T-helper 9 cell (primary cell): Measurements from ENCODE around the gene MARCHF9.

Experiments used
- DNase-seq: peaks from one replicate; pipeline ENCODE4 v3.0.0-alpha.2; 2020

The MARCHF9 gene

DNA sequence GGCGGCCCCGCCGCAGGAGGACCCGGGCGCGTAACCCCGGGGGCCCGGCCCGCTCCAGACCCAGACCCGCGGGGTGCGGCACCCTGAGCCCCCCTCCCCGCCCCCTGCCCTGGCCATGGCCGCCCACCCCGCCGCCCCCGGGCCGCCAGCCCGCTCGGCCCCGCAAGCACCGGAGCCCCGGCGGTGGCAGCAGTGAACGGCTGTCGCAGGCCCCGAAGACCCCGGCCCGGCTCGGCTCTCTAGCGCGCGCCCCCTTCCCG is 221 bp downstream of the MARCHF9 start:
- DNase-seq = no peak

- DNase-seq = peak; percentile 48
These were observed 810 bp downstream of the MARCHF9 start for GRCh38 chr12:57755454-57756372.

DNA sequence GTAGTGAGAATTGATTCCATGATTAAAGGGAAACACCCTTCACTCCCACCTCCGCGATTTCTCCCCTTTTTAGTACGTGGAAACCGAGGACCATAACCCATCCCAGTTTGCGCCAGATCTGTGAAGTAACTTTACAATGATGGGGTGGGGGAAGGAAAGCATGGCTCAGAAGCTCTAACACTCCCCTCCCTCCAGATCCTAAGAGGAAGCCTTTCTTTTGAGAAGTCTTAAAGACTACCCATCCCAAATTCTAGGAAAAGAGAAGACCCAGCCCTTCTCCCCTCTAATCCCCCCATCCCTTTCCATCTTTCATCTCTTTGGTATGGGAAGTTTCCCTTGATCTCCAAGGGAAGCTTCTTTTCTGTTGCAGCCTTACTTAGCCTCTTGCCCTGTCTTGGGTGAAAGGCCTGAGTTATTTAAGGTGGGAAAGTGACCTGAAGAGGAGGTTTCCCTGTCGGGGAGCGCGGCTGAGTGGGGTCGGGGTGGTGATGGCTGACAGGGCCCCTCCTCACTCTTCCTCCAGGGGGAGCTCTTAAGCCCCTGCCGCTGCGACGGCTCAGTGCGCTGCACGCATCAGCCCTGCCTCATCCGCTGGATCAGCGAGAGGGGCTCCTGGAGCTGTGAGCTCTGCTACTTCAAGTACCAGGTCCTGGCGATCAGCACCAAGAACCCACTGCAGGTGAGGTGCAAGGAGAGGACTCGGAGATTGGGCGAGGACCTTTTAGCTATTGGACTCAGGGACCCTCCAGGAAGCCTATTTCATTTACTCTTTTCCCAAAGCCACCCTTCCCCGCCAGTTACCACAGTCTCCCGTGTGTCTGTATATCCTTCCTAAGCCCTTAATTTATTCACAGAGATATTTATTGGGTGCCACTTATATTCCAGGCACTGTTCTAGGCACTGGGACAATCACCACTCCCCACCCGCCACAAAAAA is 1.8 kb downstream of the MARCHF9 start:
- DNase-seq = peak; percentile 58

GRCh38 chr12:57757771-57758170 is 2.9 kb downstream of the MARCHF9 start:
- DNase-seq = no peak

GRCh38 chr12:57758552-57759359 is 3.9 kb downstream of the MARCHF9 start:
- DNase-seq = no peak

DNA sequence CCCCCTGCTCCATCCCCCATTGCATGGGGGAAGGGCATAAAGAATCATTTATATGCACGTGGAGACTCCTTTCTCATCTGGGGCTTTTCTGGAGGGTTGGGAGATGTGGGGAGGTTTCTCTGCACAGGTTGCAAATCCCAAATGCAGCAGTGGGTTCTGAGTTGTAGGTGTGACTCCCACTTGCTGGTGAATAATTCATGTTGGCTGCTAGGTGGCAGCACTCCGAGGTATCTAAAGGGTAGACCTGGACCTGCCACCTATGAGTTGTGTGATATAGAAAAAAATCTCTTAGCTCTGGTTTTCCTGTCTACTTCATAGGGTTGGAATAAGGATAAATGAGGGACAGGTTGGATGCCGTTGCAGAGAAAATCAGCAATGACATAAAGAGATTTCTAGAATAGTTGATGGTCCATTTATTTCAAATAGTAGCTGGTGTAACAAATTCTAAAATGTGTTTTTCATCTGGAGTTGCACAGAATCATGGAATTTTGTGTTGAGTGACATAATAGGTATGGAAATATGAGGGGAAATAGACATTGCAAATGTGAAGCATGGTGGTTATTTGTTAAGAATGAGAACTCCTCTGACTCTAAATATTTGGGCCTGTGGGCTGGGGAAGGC is 4.6 kb downstream of the MARCHF9 start:
- no peak for DNase-seq

DNA sequence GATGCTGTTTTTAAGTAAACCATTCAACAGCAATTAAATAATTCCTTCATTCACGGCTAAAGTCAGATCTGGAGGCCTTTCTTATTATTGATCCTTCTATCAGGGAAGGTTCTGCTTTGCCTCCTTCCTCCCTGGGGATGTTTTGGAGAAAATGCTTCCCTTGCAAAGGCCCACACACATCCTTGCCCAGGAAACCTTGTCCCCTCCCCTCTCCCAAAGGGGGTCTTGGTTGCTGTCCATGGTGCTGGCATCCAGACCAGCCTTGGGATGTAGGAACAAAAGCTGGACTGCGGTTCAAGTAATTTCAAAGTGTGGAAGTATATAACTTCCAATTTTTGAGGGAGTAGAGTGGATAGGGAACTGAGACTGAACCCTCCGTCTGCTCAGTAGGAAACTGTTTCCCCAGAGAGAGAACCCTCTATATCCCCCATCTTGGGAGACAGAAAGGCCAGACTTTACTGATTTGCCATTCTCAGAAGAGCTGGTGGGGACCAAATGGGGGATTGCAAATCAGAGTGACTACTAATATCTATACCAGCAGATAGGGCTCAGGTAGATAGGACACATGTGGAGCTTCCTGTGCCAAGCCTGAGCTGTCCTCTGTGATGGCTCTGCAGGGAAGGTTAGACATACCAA is 5.6 kb downstream of the MARCHF9 start:
- DNase-seq = no peak

- no peak for DNase-seq
These were observed 6.6 kb downstream of the MARCHF9 start for GRCh38 chr12:57761391-57761998.

GRCh38 chr12:57762463-57762862 is 7.6 kb downstream of the MARCHF9 start:
- DNase-seq = no peak

DNA sequence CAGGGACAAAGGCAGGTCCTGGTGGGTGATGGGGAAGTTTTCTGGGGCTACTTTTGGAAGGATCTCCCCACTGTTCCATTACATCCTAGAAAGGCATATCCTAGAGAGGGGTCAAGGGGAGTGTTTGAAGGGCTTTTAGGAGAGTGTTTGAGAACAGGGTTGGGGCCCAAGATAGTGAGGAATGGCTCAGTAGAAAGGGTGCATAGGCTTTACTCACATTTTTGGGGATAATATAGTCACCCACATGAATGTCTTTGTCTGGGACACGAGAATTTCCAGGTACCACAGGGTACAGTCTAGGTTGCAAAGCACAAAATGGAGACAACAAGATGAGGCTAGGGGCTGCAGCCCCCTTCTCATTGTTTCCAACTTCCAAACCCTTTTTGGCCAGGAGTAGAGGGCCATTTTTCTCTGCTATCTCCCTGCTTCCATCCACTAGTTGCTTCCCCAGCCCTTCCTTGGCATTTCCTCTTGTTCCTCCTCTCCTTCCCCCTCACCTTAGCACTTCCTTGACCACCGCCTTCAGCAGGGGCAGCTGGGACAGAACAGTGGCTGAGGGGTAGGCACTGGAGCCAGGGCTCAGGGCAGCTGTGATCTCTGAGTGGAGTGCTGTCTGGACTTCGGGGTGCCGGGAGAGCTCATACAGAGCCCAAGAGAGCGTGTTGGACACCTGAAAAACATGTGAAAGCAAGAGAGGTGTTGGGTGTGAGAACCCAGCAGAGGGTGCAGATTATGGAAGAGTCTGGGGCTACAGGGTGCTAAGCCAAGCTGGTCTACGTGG is 9.2 kb downstream of the MARCHF9 start:
- no peak for DNase-seq

DNA sequence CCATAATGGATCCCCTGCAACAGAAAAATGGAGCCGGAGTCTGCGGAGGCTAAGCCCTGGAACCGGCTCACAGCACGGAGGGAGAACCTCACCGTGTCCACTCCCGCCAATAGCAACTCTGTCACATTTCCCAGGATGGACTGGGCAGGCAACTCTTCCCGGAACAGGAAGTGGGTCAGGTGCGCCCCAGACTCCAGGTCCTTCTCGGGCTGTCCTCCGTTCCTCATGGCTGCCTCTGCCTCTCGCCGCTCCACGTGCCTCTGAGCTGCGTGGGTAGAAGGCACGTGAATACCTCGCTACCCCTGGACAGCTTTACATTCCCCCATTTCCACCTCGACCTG is 9.7 kb downstream of the MARCHF9 start:
- no peak for DNase-seq

- peak; percentile 53 for DNase-seq
These were observed 10.2 kb downstream of the MARCHF9 start for GRCh38 chr12:57765003-57765697.

GRCh38 chr12:57765698-57766463 is 11.0 kb downstream of the MARCHF9 start:
- no peak for DNase-seq

GRCh38 chr12:57766464-57767304 is 11.8 kb downstream of the MARCHF9 start, which contains the start of gene CYP27B1:
Gene CYP27B1 (minus strand): TSS chr12:57767078. CDS start chr12:57767041, 37 bp downstream.
- DNase-seq = no peak

GRCh38 chr12:57767305-57767698 is 12.4 kb downstream of the MARCHF9 start:
- DNase-seq = no peak

DNA sequence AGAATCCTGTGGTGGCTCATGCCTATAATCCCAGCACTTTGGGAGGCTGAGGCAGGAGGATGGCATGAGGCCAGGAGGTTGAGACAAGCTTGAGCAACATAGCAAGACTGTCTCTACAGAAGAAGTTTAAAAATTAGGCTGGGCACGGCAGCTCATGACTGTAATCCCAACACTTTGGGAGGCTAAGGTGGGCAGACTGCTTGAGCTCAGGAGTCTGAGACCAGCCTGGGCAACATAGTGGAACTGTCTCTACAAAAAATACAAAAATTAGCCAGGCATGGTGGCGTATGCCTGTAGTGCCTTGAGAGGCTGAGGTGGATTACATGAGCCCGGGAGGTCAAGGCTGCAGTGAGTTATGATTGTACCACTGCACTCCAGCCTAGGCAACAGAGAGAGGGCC is 13.0 kb downstream of the MARCHF9 start:
- DNase-seq = no peak

GRCh38 chr12:57769594-57769993 is 14.7 kb downstream of the MARCHF9 start:
- no peak for DNase-seq

DNA sequence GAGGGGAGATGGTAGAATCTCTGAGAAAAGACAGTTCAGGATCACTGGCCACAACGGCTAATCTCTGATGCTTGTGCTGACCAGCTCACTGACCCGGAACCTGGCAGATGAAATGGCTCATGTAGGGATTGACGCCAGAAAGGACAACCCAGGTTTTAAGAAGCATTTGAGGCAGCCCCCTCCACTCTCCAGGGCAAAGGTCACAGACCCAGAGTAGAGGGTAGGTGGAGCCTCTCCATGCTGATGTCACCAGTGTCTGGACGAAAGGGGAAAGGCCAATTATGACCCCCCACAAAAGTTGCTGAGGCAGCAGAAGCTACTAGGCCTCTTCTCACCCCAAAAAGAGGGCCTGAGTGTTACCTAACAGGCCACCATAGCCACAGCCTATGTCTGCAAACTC is 15.8 kb downstream of the MARCHF9 start:
- no peak for DNase-seq
